ENCODE measurements around the gene MEGF9.

DNA sequence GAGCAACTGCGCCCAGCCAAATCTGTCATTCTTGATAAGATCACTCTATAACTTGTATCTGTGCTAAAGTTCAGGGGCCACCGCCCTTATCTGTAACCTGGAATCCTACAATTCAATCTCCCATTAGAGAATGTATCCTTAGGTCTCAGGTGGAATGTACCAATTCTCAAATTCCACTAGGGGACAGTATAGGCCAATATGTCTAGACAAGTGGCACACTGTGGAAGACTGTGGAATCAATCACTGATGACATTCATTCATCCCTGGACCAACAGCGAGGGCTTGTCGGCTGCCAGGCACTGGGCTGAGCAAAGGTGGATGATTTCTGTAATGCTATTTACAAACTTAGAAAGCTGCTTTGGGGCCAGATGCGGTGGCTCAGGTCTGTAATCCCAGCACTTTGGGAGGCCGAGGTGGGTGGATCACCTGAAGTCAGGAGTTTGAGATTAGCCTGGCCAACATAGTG lies 28.7 kb upstream of the MEGF9 start:
- peak; percentile 72 for TF ChIP-seq SP1 (IDR thresholded peaks at IDR 0.05)
- TF ChIP-seq, protein P1, sequence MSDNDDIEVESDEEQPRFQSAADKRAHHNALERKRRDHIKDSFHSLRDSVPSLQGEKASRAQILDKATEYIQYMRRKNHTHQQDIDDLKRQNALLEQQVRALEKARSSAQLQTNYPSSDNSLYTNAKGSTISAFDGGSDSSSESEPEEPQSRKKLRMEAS (IDR thresholded peaks at IDR 0.05), result no peak
- TF ChIP-seq, protein P2, sequence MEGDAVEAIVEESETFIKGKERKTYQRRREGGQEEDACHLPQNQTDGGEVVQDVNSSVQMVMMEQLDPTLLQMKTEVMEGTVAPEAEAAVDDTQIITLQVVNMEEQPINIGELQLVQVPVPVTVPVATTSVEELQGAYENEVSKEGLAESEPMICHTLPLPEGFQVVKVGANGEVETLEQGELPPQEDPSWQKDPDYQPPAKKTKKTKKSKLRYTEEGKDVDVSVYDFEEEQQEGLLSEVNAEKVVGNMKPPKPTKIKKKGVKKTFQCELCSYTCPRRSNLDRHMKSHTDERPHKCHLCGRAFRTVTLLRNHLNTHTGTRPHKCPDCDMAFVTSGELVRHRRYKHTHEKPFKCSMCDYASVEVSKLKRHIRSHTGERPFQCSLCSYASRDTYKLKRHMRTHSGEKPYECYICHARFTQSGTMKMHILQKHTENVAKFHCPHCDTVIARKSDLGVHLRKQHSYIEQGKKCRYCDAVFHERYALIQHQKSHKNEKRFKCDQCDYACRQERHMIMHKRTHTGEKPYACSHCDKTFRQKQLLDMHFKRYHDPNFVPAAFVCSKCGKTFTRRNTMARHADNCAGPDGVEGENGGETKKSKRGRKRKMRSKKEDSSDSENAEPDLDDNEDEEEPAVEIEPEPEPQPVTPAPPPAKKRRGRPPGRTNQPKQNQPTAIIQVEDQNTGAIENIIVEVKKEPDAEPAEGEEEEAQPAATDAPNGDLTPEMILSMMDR (IDR thresholded peaks at IDR 0.05; ENCODE audit: low read depth, low read length, missing input control), result peak; percentile 89
- TF ChIP-seq, protein P3, sequence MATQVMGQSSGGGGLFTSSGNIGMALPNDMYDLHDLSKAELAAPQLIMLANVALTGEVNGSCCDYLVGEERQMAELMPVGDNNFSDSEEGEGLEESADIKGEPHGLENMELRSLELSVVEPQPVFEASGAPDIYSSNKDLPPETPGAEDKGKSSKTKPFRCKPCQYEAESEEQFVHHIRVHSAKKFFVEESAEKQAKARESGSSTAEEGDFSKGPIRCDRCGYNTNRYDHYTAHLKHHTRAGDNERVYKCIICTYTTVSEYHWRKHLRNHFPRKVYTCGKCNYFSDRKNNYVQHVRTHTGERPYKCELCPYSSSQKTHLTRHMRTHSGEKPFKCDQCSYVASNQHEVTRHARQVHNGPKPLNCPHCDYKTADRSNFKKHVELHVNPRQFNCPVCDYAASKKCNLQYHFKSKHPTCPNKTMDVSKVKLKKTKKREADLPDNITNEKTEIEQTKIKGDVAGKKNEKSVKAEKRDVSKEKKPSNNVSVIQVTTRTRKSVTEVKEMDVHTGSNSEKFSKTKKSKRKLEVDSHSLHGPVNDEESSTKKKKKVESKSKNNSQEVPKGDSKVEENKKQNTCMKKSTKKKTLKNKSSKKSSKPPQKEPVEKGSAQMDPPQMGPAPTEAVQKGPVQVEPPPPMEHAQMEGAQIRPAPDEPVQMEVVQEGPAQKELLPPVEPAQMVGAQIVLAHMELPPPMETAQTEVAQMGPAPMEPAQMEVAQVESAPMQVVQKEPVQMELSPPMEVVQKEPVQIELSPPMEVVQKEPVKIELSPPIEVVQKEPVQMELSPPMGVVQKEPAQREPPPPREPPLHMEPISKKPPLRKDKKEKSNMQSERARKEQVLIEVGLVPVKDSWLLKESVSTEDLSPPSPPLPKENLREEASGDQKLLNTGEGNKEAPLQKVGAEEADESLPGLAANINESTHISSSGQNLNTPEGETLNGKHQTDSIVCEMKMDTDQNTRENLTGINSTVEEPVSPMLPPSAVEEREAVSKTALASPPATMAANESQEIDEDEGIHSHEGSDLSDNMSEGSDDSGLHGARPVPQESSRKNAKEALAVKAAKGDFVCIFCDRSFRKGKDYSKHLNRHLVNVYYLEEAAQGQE (IDR thresholded peaks at IDR 0.05), result no peak
- no peak for TF ChIP-seq EGR1 (IDR thresholded peaks at IDR 0.05; ENCODE audit: low read depth in 2 of 2)
- TF ChIP-seq, protein P4, sequence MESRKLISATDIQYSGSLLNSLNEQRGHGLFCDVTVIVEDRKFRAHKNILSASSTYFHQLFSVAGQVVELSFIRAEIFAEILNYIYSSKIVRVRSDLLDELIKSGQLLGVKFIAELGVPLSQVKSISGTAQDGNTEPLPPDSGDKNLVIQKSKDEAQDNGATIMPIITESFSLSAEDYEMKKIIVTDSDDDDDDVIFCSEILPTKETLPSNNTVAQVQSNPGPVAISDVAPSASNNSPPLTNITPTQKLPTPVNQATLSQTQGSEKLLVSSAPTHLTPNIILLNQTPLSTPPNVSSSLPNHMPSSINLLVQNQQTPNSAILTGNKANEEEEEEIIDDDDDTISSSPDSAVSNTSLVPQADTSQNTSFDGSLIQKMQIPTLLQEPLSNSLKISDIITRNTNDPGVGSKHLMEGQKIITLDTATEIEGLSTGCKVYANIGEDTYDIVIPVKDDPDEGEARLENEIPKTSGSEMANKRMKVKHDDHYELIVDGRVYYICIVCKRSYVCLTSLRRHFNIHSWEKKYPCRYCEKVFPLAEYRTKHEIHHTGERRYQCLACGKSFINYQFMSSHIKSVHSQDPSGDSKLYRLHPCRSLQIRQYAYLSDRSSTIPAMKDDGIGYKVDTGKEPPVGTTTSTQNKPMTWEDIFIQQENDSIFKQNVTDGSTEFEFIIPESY (IDR thresholded peaks at IDR 0.05), result no peak
- TF ChIP-seq YY1 (IDR thresholded peaks at IDR 0.05), result peak; percentile 41
- peak; percentile 91 to 95 for TF ChIP-seq RAD21 (IDR thresholded peaks at IDR 0.05)
- no peak for TF ChIP-seq TAF1 (conservative IDR thresholded peaks at IDR 0.05)
- TF ChIP-seq JUND (IDR thresholded peaks at IDR 0.05), result peak in 1 of 2 donors; percentile 31
- TF ChIP-seq, protein P5, sequence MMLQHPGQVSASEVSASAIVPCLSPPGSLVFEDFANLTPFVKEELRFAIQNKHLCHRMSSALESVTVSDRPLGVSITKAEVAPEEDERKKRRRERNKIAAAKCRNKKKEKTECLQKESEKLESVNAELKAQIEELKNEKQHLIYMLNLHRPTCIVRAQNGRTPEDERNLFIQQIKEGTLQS (IDR thresholded peaks at IDR 0.05), result no peak
- TF ChIP-seq HNF4G (IDR thresholded peaks at IDR 0.05), result no peak
